Ovary (tissue), 3 donors: ENCODE results near the gene MCM9.

Experiments
- CTCF ChIP-seq, 3 donors: fragments of 450-650 bp in 2 of 3; fragments of 200-600 bp in 1 of 3; IDR thresholded peaks; one replicate each; pipeline versions ENCODE4 v1.5.1 to v1.8.0; 2016 to 2022; ENCODE audit warnings: antibody characterized with exemption in 3 of 3, mild to moderate bottlenecking in 1 of 3
- POLR2A ChIP-seq: fragments of 450-650 bp; IDR thresholded peaks from one replicate; pipeline ENCODE4 v1.6.1; 2017; ENCODE audit warnings: antibody characterized with exemption, mild to moderate bottlenecking, moderate library complexity
- donor health status: DM: no; HTN: no; CAD: no.

GRCh38 chr6:118826096-118826495, 108.9 kb downstream of the MCM9 start:
- TF ChIP-seq CTCF (IDR thresholded peaks at IDR 0.05) (no peak), POLR2A (no peak)
